NCI-H2227 (cell line): ENCODE measurements around the gene TXLNA.
"Not testable (repeated sequence)": the region's sequence is repeated elsewhere in the genome, so short reads cannot be mapped to it uniquely, and the experiment has no call there.

Source experiments
- DNase-seq: peaks from one replicate; lab custom pipeline; 2025; ENCODE audit not compliant: unreplicated experiment; lab: John Stamatoyannopoulos, UW

The TXLNA gene

GRCh38 chr1:32179443-32180185, at the start of gene TXLNA:
Gene TXLNA (plus strand): TSS chr1:32179675. CDS start chr1:32180346, 671 bp downstream.
- peak; percentile 97 for DNase-seq

- DNase-seq: not testable (repeated sequence)
Measured at GRCh38 chr1:32133950-32134280, 45.6 kb upstream of the TXLNA start.

- DNase-seq: no peak
Measured at GRCh38 chr1:32137111-32137510, 42.4 kb upstream of the TXLNA start.

GRCh38 chr1:32138965-32139364, 40.5 kb upstream of the TXLNA start:
- no peak for DNase-seq

- peak; percentile 68 for DNase-seq
Measured at GRCh38 chr1:32142446-32143301, 36.8 kb upstream of the TXLNA start.

- DNase-seq: not testable (repeated sequence)
Measured at GRCh38 chr1:32143302-32143695, 36.2 kb upstream of the TXLNA start.

- no peak for DNase-seq
Measured at GRCh38 chr1:32144033-32144432, 35.4 kb upstream of the TXLNA start.

GRCh38 chr1:32147799-32148198, 31.7 kb upstream of the TXLNA start:
- DNase-seq: not testable (repeated sequence)

GRCh38 chr1:32150847-32151246, 28.6 kb upstream of the TXLNA start:
- no peak for DNase-seq

- DNase-seq: peak; percentile 54
Measured at GRCh38 chr1:32151319-32151787, 28.1 kb upstream of the TXLNA start.

- no peak for DNase-seq
Measured at GRCh38 chr1:32159189-32159588, 20.3 kb upstream of the TXLNA start.

GRCh38 chr1:32163405-32163804, 16.1 kb upstream of the TXLNA start:
- DNase-seq: no peak

- not testable (repeated sequence) for DNase-seq
Measured at GRCh38 chr1:32165633-32166032, 13.8 kb upstream of the TXLNA start.

- DNase-seq: no peak
Measured at GRCh38 chr1:32170991-32171390, 8.5 kb upstream of the TXLNA start.

- DNase-seq: no peak
Measured at GRCh38 chr1:32172621-32173245, 6.7 kb upstream of the TXLNA start.

GRCh38 chr1:32178380-32179192, 889 bp upstream of the TXLNA start:
- no peak for DNase-seq

GRCh38 chr1:32179193-32179442, 357 bp upstream of the TXLNA start:
- no peak for DNase-seq

GRCh38 chr1:32180186-32181060, 948 bp downstream of the TXLNA start:
- DNase-seq: peak; percentile 64

GRCh38 chr1:32181065-32181464, 1.6 kb downstream of the TXLNA start:
- DNase-seq: no peak

GRCh38 chr1:32181563-32181962, 2.1 kb downstream of the TXLNA start:
- DNase-seq: no peak
